ENCODE results near the gene KIRREL1.

KIRREL1 gene

GRCh38 chr1:157975228-157975950, 18.1 kb upstream of the KIRREL1 start:
- DNase-seq (ENCODE audit: low read depth, low spot score), result no peak

DNA sequence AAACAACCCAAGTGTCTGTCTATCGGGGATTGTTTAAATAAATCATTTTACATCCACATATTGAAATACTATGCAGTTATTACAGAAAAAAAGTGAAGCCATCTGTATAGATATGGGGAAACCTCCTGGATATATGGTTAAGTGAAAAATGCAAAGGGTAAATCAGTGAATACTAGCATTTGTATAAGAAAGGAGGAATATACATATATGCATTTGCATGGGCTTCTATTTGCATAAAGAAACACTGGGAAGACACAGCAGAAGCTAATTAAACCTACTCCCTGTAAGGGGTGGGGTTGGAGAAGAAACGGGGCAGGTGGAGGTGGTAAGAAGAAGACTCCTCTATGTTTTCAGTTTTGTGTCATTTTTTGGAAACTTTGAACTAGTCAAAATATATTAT, 16.6 kb upstream of the KIRREL1 start:
- DNase-seq (ENCODE audit: low read depth, low spot score), result no peak

GRCh38 chr1:157978586-157979403, 14.7 kb upstream of the KIRREL1 start:
- no peak for DNase-seq (ENCODE audit: low read depth, low spot score)

- no peak for DNase-seq (ENCODE audit: low read depth, low spot score)
These were observed 11.3 kb upstream of the KIRREL1 start for GRCh38 chr1:157982136-157982535.

DNA sequence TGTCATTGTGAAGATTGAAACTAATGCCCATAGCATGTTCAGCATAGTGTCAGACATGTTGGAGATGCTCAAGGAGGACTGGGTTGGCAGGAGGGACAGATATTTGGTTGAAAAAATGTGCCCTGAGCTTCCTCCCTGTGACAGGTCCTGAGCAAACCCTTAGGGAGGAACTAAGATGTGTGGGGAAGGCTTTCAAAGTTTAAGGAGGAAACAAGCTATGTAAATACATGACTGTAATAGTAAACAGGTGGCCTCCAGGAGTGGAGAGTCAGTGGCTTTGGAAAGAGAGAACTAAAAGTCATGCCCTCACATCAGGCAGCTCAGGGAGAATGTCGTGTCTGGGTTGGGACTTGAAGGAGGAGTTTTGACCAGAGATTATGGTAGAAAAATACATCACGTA, 9.7 kb upstream of the KIRREL1 start:
- no peak for DNase-seq (ENCODE audit: low read depth, low spot score)

DNA sequence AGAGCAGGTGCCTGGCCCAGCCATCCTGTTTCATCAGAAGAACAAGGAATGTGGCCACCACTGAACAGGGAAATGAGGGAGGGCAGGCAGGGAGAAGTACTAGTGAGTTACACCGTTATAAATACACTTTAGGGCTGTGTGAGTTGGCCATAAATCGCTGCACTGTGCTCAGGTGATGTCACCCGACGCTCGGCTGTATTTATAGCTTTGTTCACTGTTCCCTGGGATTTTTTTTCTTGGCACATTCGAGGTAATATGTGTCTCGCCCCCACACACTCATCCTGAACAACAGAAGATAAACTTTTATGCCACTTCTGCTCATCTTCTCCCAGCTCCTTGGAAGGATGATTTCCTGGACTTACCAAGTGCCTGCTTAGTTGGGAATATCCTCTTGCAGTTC, 9.0 kb upstream of the KIRREL1 start:
- DNase-seq (ENCODE audit: low read depth, low spot score), result no peak

- DNase-seq (ENCODE audit: low read depth, low spot score), result no peak
These were observed 8.0 kb upstream of the KIRREL1 start for GRCh38 chr1:157985473-157985872.

DNA sequence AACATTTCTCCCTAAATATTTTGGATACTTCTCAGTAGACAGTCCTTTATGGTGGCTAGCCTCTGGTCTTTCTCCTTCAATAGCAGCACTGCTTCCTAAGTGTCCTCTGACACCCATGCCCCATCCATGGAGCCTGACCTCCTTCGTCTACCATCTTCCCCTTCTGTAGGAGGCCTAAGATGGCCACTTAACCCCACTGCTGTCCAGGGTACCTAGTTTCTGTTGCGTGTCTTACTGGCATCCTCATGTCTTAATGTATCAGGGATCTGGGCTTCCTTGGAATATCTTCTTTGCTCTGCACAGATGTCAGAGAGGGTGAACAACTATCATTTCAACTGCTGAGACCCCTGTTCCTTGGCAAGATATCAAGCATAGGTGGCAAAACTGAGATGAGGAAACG, 5.4 kb upstream of the KIRREL1 start:
- no peak for DNase-seq (ENCODE audit: low read depth, low spot score)

DNA sequence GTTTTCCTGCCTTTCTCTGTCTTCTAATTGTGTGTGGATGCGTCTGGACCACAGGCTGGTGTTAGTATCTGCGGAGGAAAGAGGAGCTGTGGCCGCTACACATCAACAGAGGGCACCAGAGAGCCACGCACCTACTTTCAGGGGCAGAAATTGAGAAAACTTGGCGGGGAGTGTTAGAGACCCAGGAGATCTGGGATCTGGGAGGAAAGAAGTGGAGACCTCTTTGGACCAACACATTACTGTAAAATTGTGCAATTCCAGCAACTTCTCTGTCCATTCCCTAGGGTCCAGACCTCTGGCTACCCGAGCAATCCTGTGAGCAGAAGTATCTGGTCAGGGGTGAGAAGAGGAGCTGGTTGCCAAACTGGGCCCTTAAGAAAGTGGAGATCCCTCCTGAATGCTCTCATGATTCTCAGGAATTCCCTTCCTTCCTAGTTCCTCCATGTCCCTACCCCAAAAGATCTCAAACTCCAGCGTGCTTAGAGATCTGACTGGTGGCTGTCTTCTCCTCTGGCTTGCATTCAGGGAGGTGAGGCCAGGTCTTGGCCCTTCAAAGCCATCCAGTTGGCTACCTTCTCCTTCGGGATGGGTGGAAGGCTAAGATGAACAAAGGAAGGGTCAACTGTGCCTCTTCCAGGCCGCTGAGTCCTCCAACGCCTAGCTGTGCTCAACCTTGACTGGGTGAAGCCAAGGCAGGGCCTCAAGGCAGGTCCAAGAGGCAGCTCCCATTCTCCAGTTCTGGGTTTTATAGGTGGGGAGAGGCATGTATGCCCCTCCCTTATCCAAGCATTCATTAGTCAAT, 1.2 kb upstream of the KIRREL1 start:
- no peak for DNase-seq (ENCODE audit: low read depth, low spot score)

DNA sequence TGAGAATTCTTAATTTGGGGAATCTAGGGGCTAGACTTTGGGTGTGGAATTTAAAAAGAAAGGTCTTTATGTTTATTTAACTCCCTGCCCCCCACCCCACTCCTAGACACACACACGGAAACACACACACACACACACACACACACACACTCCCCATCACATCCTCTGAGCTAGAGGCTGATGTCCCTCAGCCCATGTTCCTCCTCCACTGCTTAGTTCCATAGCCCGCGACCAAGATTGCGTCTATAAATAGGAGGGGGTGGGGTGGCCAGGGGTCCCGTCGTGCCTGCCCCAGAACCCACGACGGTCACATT, 655 bp upstream of the KIRREL1 start:
- DNase-seq (ENCODE audit: low read depth, low spot score), result no peak

GRCh38 chr1:157993918-157994605, 617 bp downstream of the KIRREL1 start:
- no peak for DNase-seq (ENCODE audit: low read depth, low spot score)

DNA sequence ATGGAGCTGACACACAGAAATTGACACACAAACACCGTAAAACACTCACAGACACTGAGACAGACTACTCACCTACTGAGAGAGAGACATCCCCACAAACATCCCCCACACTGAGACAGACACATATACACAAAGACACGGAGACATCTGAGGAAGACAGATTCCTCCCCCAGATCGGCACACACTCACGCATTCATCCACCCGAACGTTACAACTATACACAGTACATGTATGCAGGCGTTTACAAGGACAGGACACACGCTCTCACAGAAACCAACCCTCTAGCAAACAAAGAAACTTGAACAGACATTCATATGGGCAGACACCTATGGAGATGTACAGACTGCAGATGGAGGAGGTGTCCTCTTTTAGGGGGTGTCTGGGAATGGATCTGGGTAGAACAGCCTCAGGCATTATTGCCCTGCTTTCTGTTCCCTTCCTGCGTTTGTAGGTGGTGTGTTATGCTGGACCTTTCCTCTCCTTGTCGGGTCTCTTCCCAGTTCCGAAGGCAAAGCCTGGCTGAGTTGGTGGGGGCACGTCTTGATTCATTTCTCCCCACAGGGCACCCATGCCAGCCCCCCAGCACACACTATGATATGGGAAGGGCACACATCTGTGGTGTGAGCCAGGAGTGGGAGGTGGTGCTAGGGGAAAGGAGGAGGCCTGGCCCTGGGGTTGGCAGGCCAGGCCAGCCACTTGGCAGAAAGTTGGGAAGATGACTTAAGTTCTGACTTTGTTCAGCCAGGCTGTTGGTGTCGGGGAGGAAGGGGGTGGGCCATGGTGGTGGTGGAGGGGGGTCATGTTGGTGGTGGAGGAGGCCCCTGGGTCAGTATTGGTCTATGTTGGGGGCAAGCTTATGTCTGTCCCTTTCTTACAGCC, 1.5 kb downstream of the KIRREL1 start:
- DNase-seq (ENCODE audit: low read depth, low spot score), result no peak

- DNase-seq (ENCODE audit: low read depth, low spot score), result no peak
These were observed 2.2 kb downstream of the KIRREL1 start for GRCh38 chr1:157995583-157996169.

DNA sequence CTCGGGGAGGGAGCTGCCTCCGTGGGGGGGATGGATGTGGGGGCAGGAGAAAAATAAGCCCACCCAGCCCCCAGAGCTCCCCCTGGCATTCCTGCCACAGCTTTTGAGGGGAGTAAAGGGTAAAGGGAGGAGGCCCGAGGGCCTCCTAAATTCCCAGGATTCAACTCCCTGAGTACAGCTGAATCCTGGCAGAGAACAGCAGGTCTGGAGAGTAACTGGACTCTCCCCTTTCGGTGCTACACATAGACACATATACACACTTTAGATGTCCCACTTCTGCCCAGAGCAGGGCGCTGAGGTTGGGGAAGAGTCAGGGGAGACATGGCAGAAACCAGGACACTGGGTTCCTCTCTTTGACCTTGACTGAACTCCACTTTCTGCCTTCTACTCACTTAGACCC, 3.0 kb downstream of the KIRREL1 start:
- DNase-seq (ENCODE audit: low read depth, low spot score), result no peak

DNA sequence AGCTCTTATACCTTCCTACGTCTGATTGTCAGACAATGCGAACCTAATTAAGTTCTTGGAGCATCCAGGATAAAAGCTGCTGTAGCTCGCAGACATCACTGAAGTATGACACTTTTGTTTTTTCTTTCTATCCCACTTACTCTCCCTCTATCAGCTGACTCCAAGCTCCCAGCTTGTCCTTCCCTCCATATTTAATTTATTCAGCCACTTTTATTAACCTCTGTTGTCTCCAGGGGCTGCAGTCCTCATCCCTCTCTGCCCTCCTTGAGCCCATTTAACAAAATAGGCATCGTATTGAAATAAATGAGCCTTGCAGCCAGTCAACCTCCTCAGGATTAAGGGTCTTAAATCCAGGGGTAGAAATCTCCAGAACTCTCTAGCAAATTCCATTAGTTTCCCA, 7.1 kb downstream of the KIRREL1 start:
- DNase-seq (ENCODE audit: low read depth, low spot score), result no peak

DNA sequence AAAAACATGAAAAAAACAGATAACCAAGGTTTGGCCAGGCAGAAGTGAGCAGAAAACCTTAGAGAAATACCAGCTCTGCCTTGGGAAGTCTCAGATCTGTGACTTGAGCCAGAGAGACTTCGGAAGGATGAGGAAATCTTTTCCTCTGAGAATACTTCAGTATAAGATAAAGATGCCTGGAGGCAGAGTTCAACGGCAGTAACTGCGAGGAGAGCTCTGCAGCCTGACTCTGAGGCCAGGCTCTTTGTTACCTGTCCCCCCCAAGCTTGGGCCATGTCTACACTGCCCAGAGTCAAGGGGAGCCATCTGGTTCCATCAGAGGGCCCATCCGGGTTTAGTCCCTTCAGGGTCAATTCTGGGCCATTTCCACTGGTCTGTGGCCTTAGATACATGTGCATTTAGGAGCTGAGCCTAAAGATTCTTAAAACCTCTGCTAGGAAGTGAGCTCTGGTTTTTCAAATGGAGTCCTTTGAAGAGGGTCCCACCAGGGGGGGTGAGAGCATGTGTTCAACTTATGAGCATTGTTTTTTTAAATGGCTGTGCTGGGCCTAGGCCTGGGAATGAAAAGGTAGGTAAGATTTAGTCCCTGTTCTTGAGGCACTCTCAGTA, 8.7 kb downstream of the KIRREL1 start:
- no peak for DNase-seq (ENCODE audit: low read depth, low spot score)

DNA sequence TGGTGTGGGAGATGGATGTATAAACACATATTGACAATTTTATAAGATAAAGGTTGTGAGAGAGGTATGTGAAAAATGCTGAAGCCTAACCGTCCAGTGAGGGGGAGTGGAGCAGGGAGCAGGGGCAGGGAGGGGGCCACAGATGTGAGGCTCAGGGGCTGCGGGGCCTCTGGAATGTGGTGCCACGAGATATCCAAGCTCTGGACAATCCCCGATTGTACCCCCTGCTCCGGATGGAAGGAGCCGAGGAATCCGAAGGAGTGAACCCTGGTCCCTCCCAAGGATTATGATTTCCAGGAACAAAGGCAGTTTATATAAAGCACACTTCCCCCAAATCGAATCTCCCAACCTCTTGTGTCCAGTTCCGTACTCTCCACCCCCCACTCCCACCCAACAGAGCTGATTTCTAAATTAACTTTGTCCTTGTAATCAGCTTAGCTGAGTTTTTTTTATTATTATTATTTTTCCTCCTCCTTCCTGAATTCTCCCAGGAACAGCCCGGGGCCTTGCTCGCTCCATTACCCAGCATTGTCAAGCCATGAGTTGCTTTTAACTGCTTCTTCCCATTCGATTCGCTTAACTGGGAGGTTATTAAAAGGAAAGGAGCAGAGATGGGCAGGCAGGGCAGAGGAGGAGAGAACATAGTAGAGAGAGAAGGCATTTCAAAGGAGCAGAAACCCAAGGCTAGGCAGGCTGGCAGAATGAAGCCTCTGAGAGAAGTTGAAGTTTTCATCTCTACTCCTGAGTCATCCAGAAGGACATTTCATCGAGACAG, 9.4 kb downstream of the KIRREL1 start:
- DNase-seq (ENCODE audit: low read depth, low spot score), result no peak

DNA sequence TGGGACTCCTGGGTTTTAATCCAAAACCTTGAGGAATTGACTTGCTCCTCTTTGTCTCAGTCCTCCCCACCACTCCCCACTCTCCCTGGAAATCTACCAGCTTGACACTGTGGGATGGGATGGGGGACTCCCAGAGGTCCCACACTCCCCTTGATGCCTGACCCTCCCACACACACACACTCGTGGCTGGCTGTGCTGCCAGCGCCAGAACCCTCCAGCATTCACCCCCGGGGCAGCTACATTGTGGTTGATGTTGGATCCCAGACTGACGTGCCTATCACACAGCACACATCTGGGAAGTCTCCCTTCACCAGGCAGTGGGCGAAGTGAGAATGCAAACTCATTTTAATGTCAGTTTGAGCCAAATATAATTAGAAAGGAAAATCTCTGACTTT, 10.0 kb downstream of the KIRREL1 start:
- no peak for DNase-seq (ENCODE audit: low read depth, low spot score)

DNA sequence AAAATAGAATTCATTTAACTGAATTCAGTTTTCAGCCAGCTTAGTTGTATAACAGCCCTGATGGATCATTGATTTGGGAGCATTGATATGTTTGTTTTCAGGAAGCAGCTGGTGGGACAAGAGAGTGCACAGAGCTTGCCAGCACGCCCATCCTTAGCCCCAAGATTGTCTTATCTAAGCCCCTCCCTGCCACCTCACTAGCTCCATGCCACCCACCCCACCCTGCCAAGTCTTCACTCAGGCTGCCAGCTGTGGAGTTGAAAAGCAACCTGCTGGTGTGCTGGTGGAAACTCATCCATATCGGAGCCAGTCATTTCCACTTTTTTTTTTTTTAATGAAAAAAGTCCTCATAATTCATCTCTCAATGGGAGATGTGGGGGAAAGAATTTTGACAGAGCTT, 11.8 kb downstream of the KIRREL1 start:
- no peak for DNase-seq (ENCODE audit: low read depth, low spot score)
